ENCODE data around the gene CD34. TPM values are rescaled to one million over a fixed set of nuclear protein-coding genes. Genes with fewer than 3 reads are reported as not detected.

The CD34 gene
- total RNA-seq (ENCODE audit: unreplicated experiment): 277 TPM
- long read RNA-seq, full-length matches to known transcripts: 42 of 73 reads
- long read RNA-seq, partial matches to known transcripts: 3 of 73 reads
- long read RNA-seq, other reads (novel, unspliced or antisense): 28 of 73 reads

- Mint-ChIP-seq H3K27ac (ENCODE audit: unreplicated experiment) (peak within 1 kb of the TSS; percentile 84), H3K4me3 (ENCODE audit: unreplicated experiment) (peak within 1 kb of the TSS; percentile 96), H3K36me3 (ENCODE audit: low read depth, unreplicated experiment) (peaks cover 4% of the 10 kb centered on the region), H3K4me1 (ENCODE audit: unreplicated experiment) (peaks cover 52% of the 10 kb centered on the region), H3K9me3 (ENCODE audit: unreplicated experiment) (no peaks in the 10 kb centered on the region), H3K27me3 (ENCODE audit: unreplicated experiment) (peaks cover 6% of the 10 kb centered on the region)
- peak; percentile 59 for DNase-seq (ENCODE audit: low spot score)
- no peak for TF ChIP-seq CTCF (IDR thresholded peaks at IDR 0.05; ENCODE audit: unreplicated experiment)
Measured at GRCh38 chr1:207910591-207911354, at the start of gene CD34. Gene CD34, minus strand, starts transcription at chr1:207911125. Its CDS starts 45 bp downstream, at chr1:207911080.

GRCh38 chr1:207960346-207960745 is 49.4 kb upstream of the CD34 start:
- no peak for DNase-seq (ENCODE audit: low spot score)
- H3K4me3 Mint-ChIP-seq (ENCODE audit: unreplicated experiment): no peak overlapping the region
- peaks cover 11% of the 10 kb centered on the region for H3K27me3 Mint-ChIP-seq (ENCODE audit: unreplicated experiment)

GRCh38 chr1:207959910-207960309 is 49.0 kb upstream of the CD34 start:
- no peak for TF ChIP-seq CTCF (IDR thresholded peaks at IDR 0.05; ENCODE audit: unreplicated experiment)
- H3K4me3 Mint-ChIP-seq (ENCODE audit: unreplicated experiment): peak overlapping the region; percentile 42
- H3K27me3 Mint-ChIP-seq (ENCODE audit: unreplicated experiment): peaks cover 12% of the 10 kb centered on the region
- H3K36me3 Mint-ChIP-seq (ENCODE audit: low read depth, unreplicated experiment): peaks cover 11% of the 10 kb centered on the region
- no peak overlapping the region for H3K27ac Mint-ChIP-seq (ENCODE audit: unreplicated experiment)
- peaks cover 4% of the 10 kb centered on the region for H3K9me3 Mint-ChIP-seq (ENCODE audit: unreplicated experiment)
- H3K4me1 Mint-ChIP-seq (ENCODE audit: unreplicated experiment): peaks cover 32% of the 10 kb centered on the region
- no peak for DNase-seq (ENCODE audit: low spot score)

More at GRCh38 chr1:207960346-207960745, 49.4 kb upstream of the CD34 start:
- TF ChIP-seq CTCF (IDR thresholded peaks at IDR 0.05; ENCODE audit: unreplicated experiment): no peak
- Mint-ChIP-seq H3K27ac (ENCODE audit: unreplicated experiment) (no peak overlapping the region), H3K4me1 (ENCODE audit: unreplicated experiment) (peaks cover 34% of the 10 kb centered on the region), H3K36me3 (ENCODE audit: low read depth, unreplicated experiment) (peaks cover 11% of the 10 kb centered on the region), H3K9me3 (ENCODE audit: unreplicated experiment) (peaks cover 4% of the 10 kb centered on the region)

GRCh38 chr1:207959141-207959825 is 48.4 kb upstream of the CD34 start:
- Mint-ChIP-seq H3K27me3 (ENCODE audit: unreplicated experiment) (peaks cover 12% of the 10 kb centered on the region), H3K27ac (ENCODE audit: unreplicated experiment) (no peak overlapping the region), H3K36me3 (ENCODE audit: low read depth, unreplicated experiment) (peaks cover 17% of the 10 kb centered on the region), H3K4me3 (ENCODE audit: unreplicated experiment) (peak overlapping the region; percentile 42), H3K9me3 (ENCODE audit: unreplicated experiment) (peaks cover 1% of the 10 kb centered on the region), H3K4me1 (ENCODE audit: unreplicated experiment) (peaks cover 27% of the 10 kb centered on the region)
- no peak for TF ChIP-seq CTCF (IDR thresholded peaks at IDR 0.05; ENCODE audit: unreplicated experiment)
- DNase-seq (ENCODE audit: low spot score): peak; percentile 50
